ENCODE results near the gene OPRL1. TPM values are rescaled to one million over a fixed set of nuclear protein-coding genes. Genes with fewer than 3 reads are reported as not detected.

The OPRL1 gene
- total RNA-seq, 4 donors from 2014 or later, result 0.54 to 0.94 (median 0.68) TPM

GRCh38 chr20:64111841-64112641, 32.2 kb downstream of the OPRL1 start:
- intact Hi-C loops (cut with DNase I), result no loop called here
- Histone ChIP-seq H3K4me3 (replicated peaks in 1 of 3) (no peak overlapping the region), H3K36me3 (no peaks in the 10 kb centered on the region), H3K27ac (no peak overlapping the region), H3K27me3 (no peaks in the 10 kb centered on the region), H3K4me1 (no peaks in the 10 kb centered on the region), H3K9me3 (no peaks in the 10 kb centered on the region)
- TF ChIP-seq POLR2A (IDR thresholded peaks at IDR 0.05) (no peak), CTCF (IDR thresholded peaks at IDR 0.05) (no peak)
- no peak for DNase-seq
- WGBS, 2 donors, result 82 to 84% methylated on average over 9 to 19 of the region's 19 CpGs

DNA sequence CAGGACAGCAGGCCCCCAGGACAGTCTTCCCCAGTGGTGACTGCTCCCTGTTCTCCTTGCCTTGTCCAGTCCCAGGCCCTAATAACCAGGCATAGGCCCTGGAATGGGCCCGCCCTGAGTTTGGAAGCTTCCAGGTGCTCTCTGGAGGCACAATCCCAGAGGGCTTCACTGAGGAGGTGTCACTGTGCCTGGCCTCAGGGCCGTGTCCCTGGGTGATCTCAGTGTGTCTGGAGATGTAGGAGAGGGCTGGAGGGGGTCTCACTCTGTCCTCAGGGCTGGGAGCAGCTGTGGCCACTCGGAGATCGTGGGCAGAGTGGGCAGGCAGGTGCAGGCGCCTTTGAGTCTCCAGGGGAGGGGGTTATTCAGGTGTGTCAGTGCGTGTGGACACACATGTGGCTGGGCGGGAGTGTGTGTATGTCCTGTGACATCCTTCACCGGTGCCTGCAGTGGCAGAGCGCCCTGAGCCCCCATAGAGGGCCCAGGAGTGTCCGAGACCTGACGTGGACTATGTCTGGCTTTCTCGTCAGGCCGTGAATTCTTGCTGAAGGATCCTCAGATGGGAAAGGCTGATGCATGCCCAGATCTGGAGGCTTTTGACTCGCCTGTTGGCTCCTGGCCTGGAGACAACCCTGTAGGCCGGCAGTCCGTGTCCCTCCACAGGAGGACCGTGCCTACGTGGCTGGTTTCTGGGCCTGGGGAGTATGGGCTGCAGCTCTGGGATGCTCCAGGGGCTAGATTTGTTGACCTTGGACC, 33.0 kb downstream of the OPRL1 start:
- no peak overlapping the region for H3K27ac ChIP-seq
- no peaks in the 10 kb centered on the region for H3K36me3 ChIP-seq
- H3K4me1 ChIP-seq, result no peaks in the 10 kb centered on the region
- H3K27me3 ChIP-seq, result no peaks in the 10 kb centered on the region
- WGBS, 2 donors, result 84 to 95% methylated on average over 9 to 12 of the region's 18 CpGs
- H3K4me3 ChIP-seq (replicated peaks in 1 of 3), result no peak overlapping the region
- intact Hi-C loops (cut with DNase I), result no loop called here
- H3K9me3 ChIP-seq, result no peaks in the 10 kb centered on the region
- no peak for TF ChIP-seq CTCF (IDR thresholded peaks at IDR 0.05)
- TF ChIP-seq POLR2A (IDR thresholded peaks at IDR 0.05), result no peak
- DNase-seq, result no peak

DNA sequence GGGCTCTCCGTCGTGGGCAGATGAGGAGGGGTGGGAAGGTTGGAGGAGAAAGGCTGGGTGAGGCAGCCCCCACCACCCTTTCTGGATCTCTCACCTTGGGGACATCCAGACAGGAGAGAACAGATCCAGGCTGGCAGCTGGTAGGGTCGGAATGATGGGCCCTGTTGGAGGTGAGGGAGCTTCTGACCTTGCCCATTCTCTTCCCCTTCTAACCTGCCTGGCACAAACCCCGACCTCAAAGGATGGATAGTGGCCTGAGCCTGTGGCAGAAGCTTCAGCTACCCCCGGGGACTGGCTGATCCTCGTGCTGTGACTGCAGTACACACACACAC, 33.5 kb downstream of the OPRL1 start:
- Histone ChIP-seq H3K4me3 (replicated peaks in 1 of 3) (no peak overlapping the region), H3K27ac (no peak overlapping the region), H3K27me3 (no peaks in the 10 kb centered on the region), H3K36me3 (no peaks in the 10 kb centered on the region), H3K4me1 (no peaks in the 10 kb centered on the region), H3K9me3 (no peaks in the 10 kb centered on the region)
- no peak for DNase-seq
- 54 to 80% methylated on average over 3 to 6 of the region's 6 CpGs for WGBS, 2 donors
- no peak for TF ChIP-seq CTCF (IDR thresholded peaks at IDR 0.05)
- TF ChIP-seq POLR2A (IDR thresholded peaks at IDR 0.05), result no peak
- intact Hi-C loops (cut with DNase I), result no loop called here

- intact Hi-C loops (cut with DNase I), result no loop called here
- Histone ChIP-seq H3K27me3 (no peaks in the 10 kb centered on the region), H3K27ac (no peak overlapping the region), H3K4me3 (replicated peaks in 1 of 3) (no peak overlapping the region), H3K36me3 (no peaks in the 10 kb centered on the region), H3K4me1 (no peaks in the 10 kb centered on the region), H3K9me3 (no peaks in the 10 kb centered on the region)
- DNase-seq, result no peak
- WGBS, 2 donors, result 76 to 84% methylated on average over 13 of the region's 13 CpGs
- TF ChIP-seq CTCF (IDR thresholded peaks at IDR 0.05), result no peak
- TF ChIP-seq POLR2A (IDR thresholded peaks at IDR 0.05), result no peak
Measured at GRCh38 chr20:64113796-64114355, 34.0 kb downstream of the OPRL1 start.
